HEK293 (cell line): ENCODE measurements around the gene NDUFS7.

ENCODE experiments used
- CTCF ChIA-PET: fragments of 350-600 bp; formaldehyde crosslinking; extraction: SDS; loops from one replicate; lab custom pipeline; 2021; ENCODE audit warnings: antibody characterized with exemption; lab: Yijun Ruan, JAX
- POLR2A ChIA-PET: fragments of 300-600 bp; formaldehyde crosslinking; extraction: SDS; loops from one replicate; lab custom pipeline; 2020; ENCODE audit warnings: antibody characterized with exemption, inconsistent platforms; lab: Yijun Ruan, JAX
- H3K27ac ChIP-seq: fragments of 200-500 bp; sonication (Bioruptor generic); 2 replicates; pipeline ENCODE4 v1.5.1; 2014; ENCODE audit warnings: low read depth, low read length, control low read depth, inconsistent platforms; ENCODE audit errors: extremely low read depth
- H3K36me3 ChIP-seq, 2 experiments: fragments of 200-500 bp in 1 of 2; sonication (Bioruptor generic) in 1 of 2; 1 replicate in 1 of 2; 2 replicates in 1 of 2; pipeline ENCODE4 v1.5.1; 2014 to 2017; ENCODE audit warnings: inconsistent platforms in 2 of 2, low read length in 2 of 2; ENCODE audit not compliant: control insufficient read depth in 2 of 2, insufficient read depth in 1 of 2
- H3K4me1 ChIP-seq: fragments of 200-500 bp; sonication (Bioruptor generic); 2 replicates; pipeline ENCODE4 v1.5.1; 2014; ENCODE audit warnings: mild to moderate bottlenecking, low read length, inconsistent platforms; ENCODE audit not compliant: control insufficient read depth, insufficient read depth
- H3K4me3 ChIP-seq: 2 replicates; pipeline ENCODE4 v1.5.1; 2011; ENCODE audit warnings: low read depth, mild to moderate bottlenecking, control low read depth, low read length, moderate library complexity
- H3K9me3 ChIP-seq: fragments of 200-500 bp; sonication (Bioruptor generic); 2 replicates; pipeline ENCODE4 v1.5.1; 2014; ENCODE audit warnings: low read depth, low read length, inconsistent platforms; ENCODE audit not compliant: control insufficient read depth, insufficient read depth
- EGR2 ChIP-seq: fragments of 450-650 bp; formaldehyde crosslinking; IDR thresholded peaks from 2 replicates; pipeline ENCODE4 v1.5.1; 2016; ENCODE audit warnings: low read depth, missing biosample characterization, missing genetic modification characterization
- GLIS1 ChIP-seq: fragments of 450-650 bp; formaldehyde crosslinking; IDR thresholded peaks from 2 replicates; pipeline ENCODE4 v1.5.1; 2016; ENCODE audit warnings: missing biosample characterization, missing genetic modification characterization
- HOXD13 ChIP-seq: sonication (generic); formaldehyde crosslinking; IDR thresholded peaks from 2 replicates; pipeline ENCODE4 v1.8.0; 2022; ENCODE audit warnings: missing genetic modification reagents, borderline replicate concordance
- KLF8 ChIP-seq: fragments of 450-650 bp; formaldehyde crosslinking; IDR thresholded peaks from 2 replicates; pipeline ENCODE4 v1.5.1; 2016; ENCODE audit warnings: missing biosample characterization, missing genetic modification characterization
- SCRT2 ChIP-seq: fragments of 450-650 bp; formaldehyde crosslinking; IDR thresholded peaks from 2 replicates; pipeline ENCODE4 v1.5.1; 2016; ENCODE audit warnings: missing biosample characterization, missing genetic modification characterization
- SP3 ChIP-seq: fragments of 450-650 bp; formaldehyde crosslinking; IDR thresholded peaks from 2 replicates; pipeline ENCODE4 v1.5.1; 2016; ENCODE audit warnings: missing biosample characterization, missing genetic modification characterization
- SP7 ChIP-seq: fragments of 450-650 bp; formaldehyde crosslinking; IDR thresholded peaks from 2 replicates; pipeline ENCODE4 v1.5.1; 2016; ENCODE audit warnings: missing biosample characterization, missing genetic modification characterization
- ZBTB21 ChIP-seq: fragments of 450-650 bp; formaldehyde crosslinking; IDR thresholded peaks from 2 replicates; pipeline ENCODE4 v1.5.1; 2017; ENCODE audit warnings: missing biosample characterization, missing genetic modification characterization
- ZIC2 ChIP-seq: fragments of 450-650 bp; formaldehyde crosslinking; IDR thresholded peaks from 2 replicates; pipeline ENCODE4 v1.5.1; 2016; ENCODE audit warnings: missing biosample characterization, missing genetic modification characterization
- ZNF140 ChIP-seq: fragments of 450-650 bp; formaldehyde crosslinking; IDR thresholded peaks from 2 replicates; pipeline ENCODE4 v1.5.1; 2016; ENCODE audit warnings: missing biosample characterization, missing genetic modification characterization
- ZNF174 ChIP-seq: fragments of 450-650 bp; formaldehyde crosslinking; IDR thresholded peaks from 2 replicates; pipeline ENCODE4 v1.5.0; 2017; ENCODE audit warnings: missing biosample characterization, mild to moderate bottlenecking, missing genetic modification characterization
- ZNF2 ChIP-seq: fragments of 450-650 bp; formaldehyde crosslinking; IDR thresholded peaks from 2 replicates; pipeline ENCODE4 v1.5.1; 2016; ENCODE audit warnings: missing biosample characterization, missing genetic modification characterization
- ZNF404 ChIP-seq: fragments of 450-650 bp; formaldehyde crosslinking; IDR thresholded peaks from 2 replicates; pipeline ENCODE4 v1.5.1; 2017; ENCODE audit warnings: missing biosample characterization, missing genetic modification characterization
- ZNF600 ChIP-seq: fragments of 450-650 bp; formaldehyde crosslinking; IDR thresholded peaks from 2 replicates; pipeline ENCODE4 v1.5.1; 2016; ENCODE audit warnings: missing biosample characterization, missing genetic modification characterization
- ZNF610 ChIP-seq: fragments of 450-650 bp; formaldehyde crosslinking; IDR thresholded peaks from 2 replicates; pipeline ENCODE4 v1.5.1; 2016; ENCODE audit warnings: missing biosample characterization, missing genetic modification characterization, borderline replicate concordance
- ZNF623 ChIP-seq: fragments of 450-650 bp; formaldehyde crosslinking; IDR thresholded peaks from 2 replicates; pipeline ENCODE4 v1.5.1; 2016; ENCODE audit warnings: missing biosample characterization, missing genetic modification characterization
- ZNF664 ChIP-seq: fragments of 450-650 bp; formaldehyde crosslinking; IDR thresholded peaks from 2 replicates; pipeline ENCODE4 v1.5.1; 2016; ENCODE audit warnings: missing biosample characterization, missing genetic modification characterization
- ZNF677 ChIP-seq: fragments of 450-650 bp; IDR thresholded peaks from 2 replicates; pipeline ENCODE4 v1.5.0; 2018; ENCODE audit warnings: missing biosample characterization, mild to moderate bottlenecking, missing genetic modification characterization, moderate library complexity
- ZNF707 ChIP-seq: fragments of 450-650 bp; formaldehyde crosslinking; IDR thresholded peaks from 2 replicates; pipeline ENCODE4 v1.5.1; 2016; ENCODE audit warnings: missing biosample characterization, missing genetic modification characterization
- ZNF768 ChIP-seq: fragments of 450-650 bp; formaldehyde crosslinking; IDR thresholded peaks from 2 replicates; pipeline ENCODE4 v1.5.1; 2018; ENCODE audit warnings: missing biosample characterization, mild to moderate bottlenecking, missing genetic modification characterization
- ZXDB ChIP-seq: fragments of 450-650 bp; formaldehyde crosslinking; IDR thresholded peaks from 2 replicates; pipeline ENCODE4 v1.5.1; 2016; ENCODE audit warnings: missing biosample characterization, missing genetic modification characterization
- TF ChIP-seq, protein P1 (sequence below): fragments of 450-650 bp; formaldehyde crosslinking; IDR thresholded peaks from 2 replicates; pipeline ENCODE4 v1.5.1; 2016; ENCODE audit warnings: missing biosample characterization, missing genetic modification characterization
- TF ChIP-seq, protein P2 (sequence below): fragments of 450-650 bp; formaldehyde crosslinking; IDR thresholded peaks from 2 replicates; pipeline ENCODE4 v1.5.1; 2016; ENCODE audit warnings: missing biosample characterization, missing genetic modification characterization

NDUFS7 gene

DNA sequence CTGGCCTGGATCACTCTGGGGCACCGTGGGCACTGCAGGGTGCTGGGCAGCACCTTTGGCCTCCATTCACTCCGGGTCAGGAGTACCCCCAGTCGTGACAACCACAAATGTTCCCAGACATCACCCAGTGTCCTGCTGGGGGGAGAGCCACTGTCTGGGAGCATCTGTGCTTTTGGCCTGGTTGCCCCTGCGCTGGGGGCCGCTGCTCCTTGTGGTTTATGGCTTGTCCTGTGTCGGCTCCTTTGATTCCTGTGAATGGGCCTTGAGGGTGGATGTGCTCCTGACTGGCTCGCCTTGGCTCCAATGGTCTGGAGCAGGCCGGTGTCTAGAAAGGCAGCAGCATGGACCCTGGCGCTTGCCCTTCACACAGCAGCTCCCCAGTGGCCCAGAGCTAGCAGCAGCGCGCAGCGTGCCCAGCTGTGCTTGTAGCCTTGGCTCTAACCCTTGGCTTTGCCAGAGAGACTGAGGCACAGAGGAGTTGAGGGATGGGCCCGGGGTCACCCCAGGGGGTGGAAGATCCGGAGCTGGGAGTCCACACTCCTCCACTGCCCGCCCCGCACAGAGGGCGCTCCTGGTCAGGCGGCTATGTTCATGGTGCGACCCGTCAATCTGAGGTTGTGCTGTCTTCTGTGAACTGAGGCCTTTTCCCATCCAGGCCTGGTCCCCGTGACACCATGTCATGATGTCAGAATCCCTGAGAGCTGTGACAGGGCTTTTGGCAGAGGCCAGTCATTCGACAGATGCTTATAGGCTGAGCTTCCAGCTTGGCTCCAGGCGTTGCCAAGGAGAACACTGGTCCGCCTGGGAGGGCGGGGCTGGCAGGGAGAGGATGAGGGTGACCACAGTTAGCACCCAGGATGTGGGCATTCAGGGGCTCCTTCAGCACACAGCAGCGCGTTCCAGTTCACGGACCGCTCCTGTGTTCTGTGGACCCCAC, 27.8 kb downstream of the NDUFS7 start (continued):
- TF ChIP-seq, protein P1, sequence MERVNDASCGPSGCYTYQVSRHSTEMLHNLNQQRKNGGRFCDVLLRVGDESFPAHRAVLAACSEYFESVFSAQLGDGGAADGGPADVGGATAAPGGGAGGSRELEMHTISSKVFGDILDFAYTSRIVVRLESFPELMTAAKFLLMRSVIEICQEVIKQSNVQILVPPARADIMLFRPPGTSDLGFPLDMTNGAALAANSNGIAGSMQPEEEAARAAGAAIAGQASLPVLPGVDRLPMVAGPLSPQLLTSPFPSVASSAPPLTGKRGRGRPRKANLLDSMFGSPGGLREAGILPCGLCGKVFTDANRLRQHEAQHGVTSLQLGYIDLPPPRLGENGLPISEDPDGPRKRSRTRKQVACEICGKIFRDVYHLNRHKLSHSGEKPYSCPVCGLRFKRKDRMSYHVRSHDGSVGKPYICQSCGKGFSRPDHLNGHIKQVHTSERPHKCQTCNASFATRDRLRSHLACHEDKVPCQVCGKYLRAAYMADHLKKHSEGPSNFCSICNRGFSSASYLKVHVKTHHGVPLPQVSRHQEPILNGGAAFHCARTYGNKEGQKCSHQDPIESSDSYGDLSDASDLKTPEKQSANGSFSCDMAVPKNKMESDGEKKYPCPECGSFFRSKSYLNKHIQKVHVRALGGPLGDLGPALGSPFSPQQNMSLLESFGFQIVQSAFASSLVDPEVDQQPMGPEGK (tag by site-specific recombination), result peak; percentile 44
- TF ChIP-seq ZBTB21 (peak; percentile 79), ZNF610 (no peak), ZNF677 (no peak), ZNF600 (tag by site-specific recombination) (peak; percentile 8; the same call in 1 of the 2 replicates), SP7 (tag by site-specific recombination) (0 out of 2 replicates have a peak, but pooled peaks have one; percentile 10)

DNA sequence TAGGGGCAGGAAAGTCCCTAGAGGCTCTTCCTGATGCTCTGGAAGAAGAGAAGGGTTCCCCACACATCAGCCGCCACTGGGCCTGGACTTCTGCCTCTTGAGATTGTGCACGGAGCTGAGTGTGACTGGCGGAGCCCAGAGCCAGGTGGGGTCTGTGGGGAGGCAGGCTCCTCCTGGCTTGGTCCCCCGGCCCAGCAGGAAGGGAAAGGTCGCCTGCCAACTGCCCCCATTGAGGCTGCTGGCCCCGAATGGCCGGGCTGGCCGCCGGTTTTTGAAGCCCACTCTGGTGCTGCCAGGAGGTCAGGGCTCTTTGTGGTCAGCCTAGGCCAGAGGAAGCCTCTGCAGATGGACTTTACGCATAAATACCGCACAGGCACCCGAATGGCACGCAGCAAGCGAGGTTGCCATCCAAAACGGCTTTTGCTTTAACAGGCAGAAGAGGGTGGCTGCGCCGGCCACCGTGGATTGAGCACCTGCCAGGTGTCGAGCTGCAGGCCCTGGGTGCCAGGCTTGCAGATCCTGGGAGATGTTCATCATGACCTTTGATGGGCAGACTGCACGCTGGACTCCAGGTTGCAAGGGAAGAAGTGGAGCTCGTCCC, 28.7 kb downstream of the NDUFS7 start:
- H3K4me3 ChIP-seq, result no peak overlapping the region
- peaks cover 31% of the 10 kb centered on the region for H3K4me1 ChIP-seq
- H3K36me3 ChIP-seq, result peaks cover 8 to 67% of the 10 kb centered on the region in 2 experiments; a peak in 2 of 3 replicates
- TF ChIP-seq SP3 (no peak), GLIS1 (tag by site-specific recombination) (0 out of 2 replicates have a peak, but pooled peaks have one; percentile 20)
- H3K27ac ChIP-seq, result peak overlapping the region; percentile 43; the same call in 1 of the 2 replicates
- no peaks in the 10 kb centered on the region for H3K9me3 ChIP-seq
- ChIA-PET CTCF (no interaction called here), POLR2A (interaction anchor here (0.9 to 1.1 kb wide), 2 partner anchors 25 to 144 kb away, joined by 3 read pairs; partner anchors contain the start of gene CIRBP)

DNA sequence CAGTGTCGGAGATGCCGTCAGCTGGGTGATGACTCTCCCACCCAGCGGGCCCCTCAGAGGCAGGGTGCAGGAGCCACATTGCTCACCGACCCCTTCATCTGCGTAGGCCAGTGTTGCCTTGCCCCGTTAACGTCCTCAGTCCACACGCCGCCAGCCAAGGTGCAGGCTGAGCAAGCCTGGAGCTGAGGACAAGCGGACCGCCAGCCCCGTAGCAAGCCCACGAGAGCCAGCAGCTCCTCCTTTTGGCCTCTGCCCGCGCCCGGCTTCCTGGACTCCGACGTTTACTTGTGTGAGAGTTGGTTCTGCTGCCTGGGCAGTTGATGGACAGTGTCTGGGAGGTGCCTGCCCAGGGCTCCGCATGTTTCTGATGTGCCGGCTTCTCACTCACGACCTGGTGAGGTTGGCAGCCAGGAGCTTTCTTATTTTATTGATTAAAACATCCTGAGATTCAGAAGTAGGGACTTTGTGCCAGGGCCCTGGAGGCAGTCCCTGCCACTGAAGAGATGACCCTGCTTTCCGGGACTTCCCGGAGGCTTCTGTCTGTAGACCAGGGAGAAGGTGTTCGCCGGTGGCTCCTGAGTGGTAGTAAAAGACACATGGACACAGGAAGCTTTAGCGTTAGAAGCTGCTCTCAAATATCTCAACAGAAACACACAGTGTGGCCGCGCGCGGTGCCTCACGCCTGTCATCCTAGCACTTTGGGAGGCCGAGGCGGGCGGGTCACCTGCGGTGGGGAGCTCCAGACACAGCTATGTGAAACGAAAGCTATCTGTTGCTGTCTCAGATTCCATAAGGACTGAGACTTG, 29.5 kb downstream of the NDUFS7 start:
- H3K36me3 ChIP-seq, result peaks cover 8 to 74% of the 10 kb centered on the region in 2 experiments; a peak in 2 of 3 replicates
- ChIA-PET POLR2A (interaction anchor here (0.6 to 2.1 kb wide), 6 partner anchors 24 to 590 kb away, joined by 3 to 9 read pairs (median 3); partner anchors contain the start of gene CIRBP), CTCF (no interaction called here)

DNA sequence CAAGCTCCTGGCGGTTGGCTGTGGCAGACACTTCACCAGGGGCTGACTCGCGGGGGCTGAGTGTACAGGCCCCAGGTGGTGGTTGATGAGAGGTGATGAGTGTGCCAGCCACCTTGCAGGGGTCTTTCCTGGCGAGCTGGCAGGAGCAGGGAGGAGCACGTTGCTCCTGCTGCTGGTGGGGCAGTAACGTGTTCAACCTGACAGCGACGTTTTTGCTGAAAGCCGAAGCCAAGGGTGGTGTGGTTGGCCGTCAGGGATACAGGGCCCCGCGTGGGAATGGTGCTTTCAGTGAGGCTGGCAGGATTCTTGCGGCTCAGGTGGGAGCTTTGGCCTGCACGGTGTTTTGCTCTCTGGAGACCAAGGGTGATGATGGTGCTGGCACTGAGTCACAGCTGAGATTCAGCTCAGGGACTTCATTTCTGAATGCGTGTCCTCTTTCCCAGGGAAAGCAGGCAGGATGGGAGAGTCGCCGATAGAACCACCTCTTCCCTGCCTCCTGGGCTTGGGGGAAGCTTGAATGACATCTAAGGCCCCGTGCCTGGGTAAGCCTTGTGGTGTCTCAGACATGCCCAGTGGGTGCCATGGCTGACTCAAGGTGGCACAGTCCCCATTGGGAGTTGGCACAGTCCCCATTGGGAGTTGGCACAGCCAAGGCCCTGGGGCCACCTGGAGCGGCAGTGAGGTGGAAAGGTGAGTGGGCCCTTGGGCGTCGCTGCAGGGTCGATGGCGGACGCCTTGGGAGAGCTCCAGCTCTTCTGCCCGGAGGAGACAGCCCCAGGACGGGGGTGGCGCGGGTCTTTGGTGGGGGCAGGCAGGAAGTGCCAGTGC, 32.5 kb downstream of the NDUFS7 start:
- peak overlapping the region; percentile 64 for H3K27ac ChIP-seq
- no peak overlapping the region for H3K4me3 ChIP-seq
- ChIA-PET CTCF (interaction anchor here (1.1 kb wide), 1 partner anchor 415 kb away, joined by 4 read pairs; no protein-coding TSS in a partner anchor), POLR2A (interaction anchor here (1.3 kb wide), 1 partner anchor 147 kb away, joined by 5 read pairs; the partner anchor contains the start of gene CIRBP)
- peaks cover 22% of the 10 kb centered on the region for H3K4me1 ChIP-seq
- peaks cover 8 to 80% of the 10 kb centered on the region in 2 experiments; a peak in 2 of 3 replicates for H3K36me3 ChIP-seq
- no peaks in the 10 kb centered on the region for H3K9me3 ChIP-seq
- TF ChIP-seq EGR2, result peak; percentile 33; the same call in 1 of the 2 replicates
- TF ChIP-seq KLF8 (tag by site-specific recombination), result no peak
- no peak for TF ChIP-seq ZNF707
- TF ChIP-seq ZNF664, result no peak
- no peak for TF ChIP-seq HOXD13 (CRISPR knock-in tag)
- TF ChIP-seq ZIC2 (tag by site-specific recombination), result peak; percentile 71
- peak; percentile 61 for TF ChIP-seq ZNF623 (tag by site-specific recombination)
- TF ChIP-seq ZNF404, result no peak
- TF ChIP-seq ZNF768, result no peak
- TF ChIP-seq ZNF140, result no peak
- TF ChIP-seq ZNF610, result no peak
- TF ChIP-seq, protein P2, sequence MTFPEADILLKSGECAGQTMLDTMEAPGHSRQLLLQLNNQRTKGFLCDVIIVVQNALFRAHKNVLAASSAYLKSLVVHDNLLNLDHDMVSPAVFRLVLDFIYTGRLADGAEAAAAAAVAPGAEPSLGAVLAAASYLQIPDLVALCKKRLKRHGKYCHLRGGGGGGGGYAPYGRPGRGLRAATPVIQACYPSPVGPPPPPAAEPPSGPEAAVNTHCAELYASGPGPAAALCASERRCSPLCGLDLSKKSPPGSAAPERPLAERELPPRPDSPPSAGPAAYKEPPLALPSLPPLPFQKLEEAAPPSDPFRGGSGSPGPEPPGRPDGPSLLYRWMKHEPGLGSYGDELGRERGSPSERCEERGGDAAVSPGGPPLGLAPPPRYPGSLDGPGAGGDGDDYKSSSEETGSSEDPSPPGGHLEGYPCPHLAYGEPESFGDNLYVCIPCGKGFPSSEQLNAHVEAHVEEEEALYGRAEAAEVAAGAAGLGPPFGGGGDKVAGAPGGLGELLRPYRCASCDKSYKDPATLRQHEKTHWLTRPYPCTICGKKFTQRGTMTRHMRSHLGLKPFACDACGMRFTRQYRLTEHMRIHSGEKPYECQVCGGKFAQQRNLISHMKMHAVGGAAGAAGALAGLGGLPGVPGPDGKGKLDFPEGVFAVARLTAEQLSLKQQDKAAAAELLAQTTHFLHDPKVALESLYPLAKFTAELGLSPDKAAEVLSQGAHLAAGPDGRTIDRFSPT (tag by site-specific recombination), result peak; percentile 76

More for the DNA sequence above, 29.5 kb downstream of the NDUFS7 start:
- Histone ChIP-seq H3K9me3 (no peaks in the 10 kb centered on the region), H3K27ac (peak overlapping the region; percentile 43; the same call in 1 of the 2 replicates), H3K4me1 (peaks cover 31% of the 10 kb centered on the region), H3K4me3 (no peak overlapping the region)
- peak; percentile 26; the same call in 1 of the 2 replicates for TF ChIP-seq ZNF600 (tag by site-specific recombination)
- TF ChIP-seq SCRT2 (tag by site-specific recombination), result peak; percentile 41; the same call in 1 of the 2 replicates
- TF ChIP-seq ZNF2, result no peak
- TF ChIP-seq ZNF174, result no peak
- no peak for TF ChIP-seq ZXDB
- TF ChIP-seq, all 188 proteins: peak for 2
